Lung (tissue), 12 donors: ENCODE measurements around the gene TTC22. TPM values are rescaled to one million over a fixed set of nuclear protein-coding genes. Genes with fewer than 3 reads are reported as not detected.

Experiments
- ATAC-seq: fragments of 200-7000 bp; cut with Tn5 transposase; one replicate; pipeline ENCODE4 v1.9.1; 2020; ENCODE audit warnings: moderate number of reproducible peaks; ENCODE audit not compliant: insufficient read depth, low FRiP score
- DNase-seq, 3 donors: peaks; one replicate each; pipeline ENCODE4 v3.0.0-alpha.2; 2013 to 2017
- H3K27ac ChIP-seq, 2 donors: one replicate each; pipeline ENCODE4 v1.5.1; 2013; ENCODE audit warnings: mild to moderate bottlenecking in 2 of 2, moderate library complexity in 2 of 2, control low read depth in 1 of 2, inconsistent platforms in 1 of 2, low read depth in 1 of 2, low read length in 1 of 2
- H3K27me3 ChIP-seq, 3 donors: one replicate each; pipeline ENCODE4 v1.5.1; 2013; ENCODE audit warnings: low read length in 2 of 3; ENCODE audit not compliant: control insufficient read depth in 3 of 3, insufficient read depth in 3 of 3
- H3K36me3 ChIP-seq, 4 donors: one replicate each; pipeline ENCODE4 v1.5.1; 2013; ENCODE audit warnings: low read length in 4 of 4, mild to moderate bottlenecking in 1 of 4, moderate library complexity in 1 of 4; ENCODE audit not compliant: control insufficient read depth in 4 of 4, insufficient read depth in 4 of 4
- H3K4me1 ChIP-seq, 5 donors: one replicate each; pipeline ENCODE4 v1.5.1; 2013; ENCODE audit warnings: low read length in 5 of 5, mild to moderate bottlenecking in 2 of 5, moderate library complexity in 1 of 5; ENCODE audit not compliant: control insufficient read depth in 5 of 5, insufficient read depth in 5 of 5
- H3K4me3 ChIP-seq: one replicate; pipeline ENCODE4 v1.5.1; 2013; ENCODE audit warnings: mild to moderate bottlenecking, control low read depth, moderate library complexity
- H3K9ac ChIP-seq, 2 donors: one replicate each; pipeline ENCODE4 v1.5.1; 2013; ENCODE audit warnings: low read length in 2 of 2, control low read depth in 1 of 2; ENCODE audit not compliant: insufficient read depth in 1 of 2
- H3K9me3 ChIP-seq, 4 donors: one replicate each; pipeline ENCODE4 v1.5.1; 2013; ENCODE audit warnings: low read length in 3 of 4, mild to moderate bottlenecking in 1 of 4, moderate library complexity in 1 of 4; ENCODE audit not compliant: control insufficient read depth in 4 of 4, insufficient read depth in 3 of 4
- CTCF ChIP-seq: IDR thresholded peaks from 2 replicates; pipeline ENCODE4 v1.5.1; 2012; ENCODE audit warnings: mild to moderate bottlenecking; ENCODE audit errors: control extremely low read depth, extremely low read depth
- WGBS, 2 donors: extraction: QIAGEN DNeasy Blood & Tissue Kit; methylation state at CpG; one replicate each; pipeline ENCODE4 v1.1.7; 2013; 5-methylcytosine and 5-hydroxymethylcytosine counted together
- polyA plus RNA-seq, 2 donors: library from polyadenylated mRNA; stranded (reverse); fragments of 200-250 nt; gene quantifications; one replicate each; pipeline ENCODE4 v1.2.1, GENCODE V29; 2013
- total RNA-seq, 2 donors: library from RNA; depleted of rRNA in 1 of 2; stranded (reverse); fragments of >200 nt in 1 of 2; gene quantifications; one replicate each; pipeline ENCODE4 v1.2.1, GENCODE V29; 2014 to 2021
- donor health status: control.
- donor health status: control.
- donor health status: Bipolar disorder and iron deficiency.
- donor health status: healthy.
- donor health status: DM: yes; HTN: yes; CAD: no.

The TTC22 gene
- total and polyA plus RNA-seq, 4 donors = 2.9 to 6.6 (median 3.5) TPM

DNA sequence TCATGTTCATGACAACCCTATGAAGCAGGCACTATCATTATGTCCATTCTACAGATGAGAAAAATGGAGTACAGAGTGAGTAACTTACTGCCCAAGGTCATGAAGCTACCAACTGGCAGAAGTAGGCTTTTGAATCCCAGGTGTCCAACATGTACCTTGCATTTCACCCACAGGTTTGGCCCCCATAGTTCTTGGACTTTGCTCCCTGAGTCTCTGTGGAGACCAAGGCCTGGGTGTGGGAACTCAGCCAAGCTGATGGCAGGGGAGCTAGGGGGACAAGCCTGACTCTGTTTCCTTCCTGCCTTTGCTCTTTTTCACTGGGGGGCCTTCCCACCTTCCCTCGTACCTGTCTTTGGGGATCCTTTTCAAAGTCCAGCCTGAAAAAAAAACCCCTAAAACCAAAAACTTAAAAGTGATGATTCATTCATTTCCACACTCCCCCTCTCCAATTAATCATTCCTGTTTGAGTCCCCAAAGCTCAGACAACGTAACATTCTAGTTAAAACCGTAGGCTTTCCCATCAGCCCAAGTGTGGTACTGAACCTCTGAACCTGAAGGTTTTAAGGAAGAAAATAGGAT lies 8.5 kb upstream of the TTC22 start:
- no peak for TF ChIP-seq CTCF
- whole genome bisulfite sequencing, 2 donors = 43 to 44% methylated on average over 3 of the region's 3 CpGs
- Histone ChIP-seq H3K27ac (no peak overlapping the region), H3K27me3 (peaks cover 0 to 3% (median 0%) of the 10 kb centered on the region in 3 donors), H3K36me3 (no peaks in the 10 kb centered on the region), H3K9ac (no peak overlapping the region), H3K4me1 (peaks cover 0 to 3% (median 0%) of the 10 kb centered on the region in 5 donors), H3K9me3 (no peaks in the 10 kb centered on the region), H3K4me3 (no peak overlapping the region)
- DNase-seq (no peak), ATAC-seq (no peak)

- Histone ChIP-seq H3K36me3 (no peaks in the 10 kb centered on the region), H3K4me3 (no peak overlapping the region), H3K9me3 (no peaks in the 10 kb centered on the region), H3K27me3 (peaks cover 0 to 3% (median 0%) of the 10 kb centered on the region in 3 donors), H3K9ac (no peak overlapping the region), H3K4me1 (peaks cover 0 to 3% (median 0%) of the 10 kb centered on the region in 5 donors), H3K27ac (no peak overlapping the region)
- no peak for DNase-seq
- WGBS, 2 donors = 72 to 86% methylated on average over 12 of the region's 12 CpGs
- TF ChIP-seq CTCF = no peak
- no peak for ATAC-seq
These were observed 7.5 kb upstream of the TTC22 start for GRCh38 chr1:54808443-54809207.

DNA sequence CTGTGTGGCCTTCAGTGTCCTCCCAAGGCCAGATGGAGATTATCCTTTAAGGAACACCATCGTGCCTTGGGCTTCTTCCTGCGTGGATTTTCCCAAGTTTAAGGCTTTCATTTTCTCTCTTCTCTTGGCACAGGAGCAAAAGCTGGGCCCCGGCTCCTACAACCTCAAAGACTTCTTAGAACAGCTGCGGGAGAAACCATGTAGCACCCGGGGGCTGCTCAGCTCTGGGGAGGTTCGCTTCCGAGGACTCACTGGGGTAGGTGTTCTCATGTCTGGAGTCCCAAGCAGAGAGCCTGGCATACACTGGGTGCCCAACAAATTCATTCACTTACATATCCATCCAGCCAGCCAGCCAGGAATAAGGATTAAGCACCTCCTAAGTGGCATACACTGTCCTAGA lies 6.6 kb upstream of the TTC22 start:
- Histone ChIP-seq H3K27ac (no peak overlapping the region), H3K4me1 (peaks cover 0 to 3% (median 0%) of the 10 kb centered on the region in 5 donors), H3K36me3 (no peaks in the 10 kb centered on the region), H3K9ac (no peak overlapping the region), H3K4me3 (no peak overlapping the region), H3K9me3 (no peaks in the 10 kb centered on the region), H3K27me3 (peaks cover 0 to 3% (median 0%) of the 10 kb centered on the region in 3 donors)
- WGBS, 2 donors = 88 to 97% methylated on average over 7 of the region's 7 CpGs
- DNase-seq (no peak), ATAC-seq (no peak)
- TF ChIP-seq CTCF = no peak
